ENCODE data around the gene RNF111. TPM values are rescaled to one million over a fixed set of nuclear protein-coding genes. Genes with fewer than 3 reads are reported as not detected.

Gene RNF111
- total RNA-seq, 1 donor from 2014 or later: 20.3 TPM

DNA sequence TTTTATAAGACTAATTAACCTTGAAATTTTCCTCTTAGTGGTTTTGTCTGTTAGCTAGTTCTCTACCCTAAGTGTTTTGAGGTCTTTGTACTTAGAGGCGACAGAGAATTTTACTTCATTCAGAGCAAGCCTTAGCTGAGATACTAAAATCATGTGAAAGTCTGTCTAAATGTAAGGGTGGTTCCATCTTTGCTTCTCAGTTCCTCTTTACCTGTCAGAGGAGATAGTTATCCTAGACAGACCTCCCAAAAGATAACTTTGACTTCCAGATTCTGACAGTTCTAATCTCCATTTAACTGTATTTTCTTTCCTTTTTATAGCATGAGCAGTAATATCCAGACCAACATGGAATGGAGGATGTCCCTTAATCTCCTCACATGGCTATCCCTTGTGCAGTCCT lies 34.7 kb downstream of the RNF111 start:
- no peaks in the 10 kb centered on the region for H3K9me3 ChIP-seq (replicated peaks)
- TF ChIP-seq, protein P1, sequence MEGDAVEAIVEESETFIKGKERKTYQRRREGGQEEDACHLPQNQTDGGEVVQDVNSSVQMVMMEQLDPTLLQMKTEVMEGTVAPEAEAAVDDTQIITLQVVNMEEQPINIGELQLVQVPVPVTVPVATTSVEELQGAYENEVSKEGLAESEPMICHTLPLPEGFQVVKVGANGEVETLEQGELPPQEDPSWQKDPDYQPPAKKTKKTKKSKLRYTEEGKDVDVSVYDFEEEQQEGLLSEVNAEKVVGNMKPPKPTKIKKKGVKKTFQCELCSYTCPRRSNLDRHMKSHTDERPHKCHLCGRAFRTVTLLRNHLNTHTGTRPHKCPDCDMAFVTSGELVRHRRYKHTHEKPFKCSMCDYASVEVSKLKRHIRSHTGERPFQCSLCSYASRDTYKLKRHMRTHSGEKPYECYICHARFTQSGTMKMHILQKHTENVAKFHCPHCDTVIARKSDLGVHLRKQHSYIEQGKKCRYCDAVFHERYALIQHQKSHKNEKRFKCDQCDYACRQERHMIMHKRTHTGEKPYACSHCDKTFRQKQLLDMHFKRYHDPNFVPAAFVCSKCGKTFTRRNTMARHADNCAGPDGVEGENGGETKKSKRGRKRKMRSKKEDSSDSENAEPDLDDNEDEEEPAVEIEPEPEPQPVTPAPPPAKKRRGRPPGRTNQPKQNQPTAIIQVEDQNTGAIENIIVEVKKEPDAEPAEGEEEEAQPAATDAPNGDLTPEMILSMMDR (IDR thresholded peaks at IDR 0.05; ENCODE audit: borderline replicate concordance): no peak
- peaks cover 9% of the 10 kb centered on the region for H3K36me3 ChIP-seq
- no peaks in the 10 kb centered on the region for H3K4me1 ChIP-seq
- H3K27ac ChIP-seq (replicated peaks): no peak overlapping the region
- H3K4me3 ChIP-seq: no peak overlapping the region
- no peaks in the 10 kb centered on the region for H3K27me3 ChIP-seq (ENCODE audit: low read depth)
- intact Hi-C loops (cut with micrococcal nuclease): no loop called here
- DNase-seq: no peak

DNA sequence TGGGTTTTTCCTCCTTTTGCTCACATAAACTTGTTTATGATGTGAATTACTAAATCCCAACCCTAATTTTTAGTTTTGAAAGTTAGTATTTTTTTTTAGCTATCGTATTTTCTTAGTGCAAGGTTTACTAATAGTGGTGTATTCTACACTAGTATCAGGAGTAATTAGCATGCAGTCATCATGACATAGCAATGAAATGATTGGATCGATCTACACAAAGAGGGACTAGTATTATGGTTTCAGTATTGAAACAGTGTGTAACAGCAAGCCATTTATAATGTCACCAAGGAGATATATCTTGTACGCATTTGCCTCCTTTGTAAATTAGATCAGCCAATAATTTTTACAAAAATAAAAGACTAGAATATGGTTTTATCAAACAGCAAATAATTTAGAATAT lies 38.7 kb downstream of the RNF111 start:
- peaks cover 10% of the 10 kb centered on the region for H3K4me1 ChIP-seq
- no peak overlapping the region for H3K27ac ChIP-seq (replicated peaks)
- intact Hi-C loops (cut with micrococcal nuclease): no loop called here
- DNase-seq: no peak
- H3K27me3 ChIP-seq (ENCODE audit: low read depth): no peaks in the 10 kb centered on the region
- no peaks in the 10 kb centered on the region for H3K9me3 ChIP-seq (replicated peaks)
- H3K36me3 ChIP-seq: peaks cover 14% of the 10 kb centered on the region
- H3K4me3 ChIP-seq: no peak overlapping the region
- TF ChIP-seq, protein P1 (IDR thresholded peaks at IDR 0.05; ENCODE audit: borderline replicate concordance): no peak

DNA sequence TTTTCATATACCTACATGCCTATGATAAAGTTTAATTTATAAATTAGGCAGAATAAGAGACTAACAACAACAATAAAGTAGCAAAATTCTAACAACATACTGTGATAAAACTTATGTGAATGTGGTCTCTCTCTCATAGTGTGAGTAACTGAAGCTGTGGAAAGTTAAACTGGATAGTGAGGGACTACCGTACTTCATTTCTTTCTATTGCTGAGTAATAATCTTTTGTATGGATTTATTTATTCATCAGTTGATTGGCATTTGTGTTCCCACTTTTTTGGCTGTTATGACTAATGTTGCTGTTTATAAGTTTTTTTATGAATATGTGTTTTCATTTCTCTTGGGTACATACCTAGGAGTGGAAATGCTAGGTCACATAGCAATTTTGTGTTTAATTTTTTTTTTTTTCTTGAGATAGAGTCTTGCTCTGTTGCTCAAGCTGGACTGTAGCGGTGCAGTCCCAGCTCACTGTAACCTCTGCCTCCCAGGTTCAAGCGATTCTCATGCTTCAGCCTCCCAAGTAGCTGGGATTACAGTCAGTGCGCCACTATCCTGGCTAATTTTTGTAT lies 41.0 kb downstream of the RNF111 start:
- H3K36me3 ChIP-seq: peaks cover 31% of the 10 kb centered on the region
- no peak overlapping the region for H3K27ac ChIP-seq (replicated peaks)
- no peaks in the 10 kb centered on the region for H3K27me3 ChIP-seq (ENCODE audit: low read depth)
- H3K4me3 ChIP-seq: no peak overlapping the region
- intact Hi-C loops (cut with micrococcal nuclease): no loop called here
- TF ChIP-seq, protein P1 (IDR thresholded peaks at IDR 0.05; ENCODE audit: borderline replicate concordance): no peak
- H3K9me3 ChIP-seq (replicated peaks): no peaks in the 10 kb centered on the region
- DNase-seq: no peak
- H3K4me1 ChIP-seq: peaks cover 20% of the 10 kb centered on the region

DNA sequence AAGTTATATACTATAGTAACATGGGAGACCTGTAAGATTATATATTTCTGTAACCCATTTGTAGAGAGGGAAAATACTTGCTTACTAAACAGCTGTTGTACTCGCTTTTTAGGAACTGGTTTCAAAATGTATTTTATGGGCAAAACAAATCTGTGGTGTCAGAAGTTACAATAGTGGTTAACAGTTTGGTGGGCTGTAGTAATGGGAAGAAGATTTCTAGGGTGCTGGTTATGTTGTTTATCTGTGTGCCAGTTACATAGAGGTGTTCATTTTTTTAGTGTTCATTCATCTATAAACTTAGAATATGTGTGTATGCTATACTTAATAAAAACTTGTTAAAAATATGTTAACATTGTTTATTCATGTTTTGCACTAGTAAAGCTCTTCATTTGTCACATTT lies 42.1 kb downstream of the RNF111 start:
- no peak for DNase-seq
- H3K27me3 ChIP-seq (ENCODE audit: low read depth): no peaks in the 10 kb centered on the region
- intact Hi-C loops (cut with micrococcal nuclease): no loop called here
- H3K27ac ChIP-seq (replicated peaks): no peak overlapping the region
- H3K4me3 ChIP-seq: no peak overlapping the region
- peaks cover 30% of the 10 kb centered on the region for H3K4me1 ChIP-seq
- TF ChIP-seq, protein P1 (IDR thresholded peaks at IDR 0.05; ENCODE audit: borderline replicate concordance): no peak
- peaks cover 31% of the 10 kb centered on the region for H3K36me3 ChIP-seq
- no peaks in the 10 kb centered on the region for H3K9me3 ChIP-seq (replicated peaks)

DNA sequence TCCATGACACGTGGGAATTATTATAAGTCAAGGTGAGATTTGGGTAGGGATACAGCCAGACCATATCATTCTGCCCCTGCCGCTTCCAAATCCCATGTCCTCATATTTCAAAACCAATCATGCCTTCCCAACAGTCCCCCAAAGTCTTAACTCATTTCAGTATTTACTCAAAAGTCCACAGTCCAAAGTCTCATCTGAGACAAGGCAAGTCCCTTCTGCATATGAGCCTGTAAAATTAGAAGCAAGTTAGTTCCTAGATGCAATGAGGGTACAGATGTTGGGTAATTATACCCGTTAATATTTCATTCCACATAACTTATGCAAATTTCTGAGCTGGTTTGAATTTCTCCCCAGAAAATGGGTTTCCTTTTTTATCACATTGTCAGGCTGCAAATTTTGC lies 47.7 kb downstream of the RNF111 start:
- peaks cover 26% of the 10 kb centered on the region for H3K4me1 ChIP-seq
- DNase-seq: no peak
- no peaks in the 10 kb centered on the region for H3K9me3 ChIP-seq (replicated peaks)
- TF ChIP-seq, protein P1 (IDR thresholded peaks at IDR 0.05; ENCODE audit: borderline replicate concordance): no peak
- peaks cover 45% of the 10 kb centered on the region for H3K36me3 ChIP-seq
- no peaks in the 10 kb centered on the region for H3K27me3 ChIP-seq (ENCODE audit: low read depth)
- no peak overlapping the region for H3K27ac ChIP-seq (replicated peaks)
- intact Hi-C loops (cut with micrococcal nuclease): no loop called here
- H3K4me3 ChIP-seq: no peak overlapping the region

All from left ventricle myocardium inferior (tissue), 1 donor.